GM12878 (cell line): ENCODE results near the gene ITGA11.

Experiments used
- DPF2 ChIP-seq: fragments of 450-650 bp; IDR thresholded peaks from 2 replicates; pipeline ENCODE4 v1.6.1; 2017; ENCODE audit warnings: mild to moderate bottlenecking
- FOS ChIP-seq: IDR thresholded peaks from 3 replicates; pipeline ENCODE4 v1.6.1; 2011; ENCODE audit warnings: borderline replicate concordance; ENCODE audit not compliant: insufficient read length; ENCODE audit errors: extremely low read depth
- HDAC6 ChIP-seq: fragments of 200-600 bp; sonication (generic); IDR thresholded peaks from one replicate; pipeline ENCODE4 v1.8.0; 2017; ENCODE audit warnings: antibody characterized with exemption; ENCODE audit not compliant: unreplicated experiment
- NR2C1 ChIP-seq: fragments of 450-650 bp; IDR thresholded peaks from 2 replicates; pipeline ENCODE4 v1.6.1; 2017; ENCODE audit warnings: antibody characterized with exemption, mild to moderate bottlenecking, moderate library complexity
- POLR2A ChIP-seq: IDR thresholded peaks from 2 replicates; pipeline ENCODE4 v1.6.1; 2011; ENCODE audit warnings: low read depth, mild to moderate bottlenecking, low read length
- POLR2AphosphoS5 ChIP-seq: IDR thresholded peaks from 2 replicates; pipeline ENCODE4 v1.6.1; 2011; ENCODE audit warnings: mild to moderate bottlenecking, low read length, inconsistent platforms
- RELA ChIP-seq: fragments of 450-650 bp; IDR thresholded peaks from 2 replicates; pipeline ENCODE4 v1.8.0; 2014; ENCODE audit warnings: borderline replicate concordance; ENCODE audit not compliant: partially characterized antibody
- SIX5 ChIP-seq: IDR thresholded peaks from 2 replicates; pipeline ENCODE4 v1.6.1; 2011; ENCODE audit warnings: mild to moderate bottlenecking, low read depth, low read length, moderate library complexity; ENCODE audit not compliant: severe bottlenecking
- SRF ChIP-seq, 2 experiments: IDR thresholded peaks; 2 replicates each; pipeline ENCODE4 v1.6.1; 2011; ENCODE audit warnings: low read depth in 2 of 2, low read length in 2 of 2, mild to moderate bottlenecking in 1 of 2, moderate library complexity in 1 of 2
- TCF3 ChIP-seq: IDR thresholded peaks from 2 replicates; pipeline ENCODE4 v1.6.1; 2012; ENCODE audit warnings: low read depth, mild to moderate bottlenecking, low read length, borderline replicate concordance; ENCODE audit not compliant: insufficient read depth
- ZNF274 ChIP-seq: IDR thresholded peaks from one replicate; pipeline ENCODE4 v1.8.0; 2011; ENCODE audit not compliant: insufficient read length, insufficient read depth
- TF ChIP-seq, protein P1 (sequence below): fragments of 450-650 bp; IDR thresholded peaks from 2 replicates; pipeline ENCODE4 v1.6.1; 2016; ENCODE audit warnings: mild to moderate bottlenecking

DNA sequence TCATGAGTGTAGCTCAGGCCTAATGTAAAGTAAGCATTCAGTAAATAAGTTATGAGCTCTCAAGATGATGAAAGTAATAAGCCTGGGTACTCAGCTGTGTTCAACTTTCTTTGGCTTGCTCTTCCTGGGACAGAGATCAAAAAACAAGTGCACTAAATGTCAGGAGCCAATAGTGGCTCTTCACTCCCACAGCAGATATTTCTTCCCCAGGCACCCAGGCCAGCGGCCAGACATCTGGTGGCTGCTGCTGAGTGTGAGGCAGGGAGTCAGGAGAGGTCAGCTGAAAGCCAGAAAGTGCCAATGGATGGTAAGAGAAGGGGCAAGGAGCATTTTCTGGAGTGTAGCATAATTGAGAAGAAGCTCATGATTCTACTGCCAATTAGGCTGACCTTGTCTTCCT, 18.2 kb upstream of the ITGA11 start:
- TF ChIP-seq, protein P1, sequence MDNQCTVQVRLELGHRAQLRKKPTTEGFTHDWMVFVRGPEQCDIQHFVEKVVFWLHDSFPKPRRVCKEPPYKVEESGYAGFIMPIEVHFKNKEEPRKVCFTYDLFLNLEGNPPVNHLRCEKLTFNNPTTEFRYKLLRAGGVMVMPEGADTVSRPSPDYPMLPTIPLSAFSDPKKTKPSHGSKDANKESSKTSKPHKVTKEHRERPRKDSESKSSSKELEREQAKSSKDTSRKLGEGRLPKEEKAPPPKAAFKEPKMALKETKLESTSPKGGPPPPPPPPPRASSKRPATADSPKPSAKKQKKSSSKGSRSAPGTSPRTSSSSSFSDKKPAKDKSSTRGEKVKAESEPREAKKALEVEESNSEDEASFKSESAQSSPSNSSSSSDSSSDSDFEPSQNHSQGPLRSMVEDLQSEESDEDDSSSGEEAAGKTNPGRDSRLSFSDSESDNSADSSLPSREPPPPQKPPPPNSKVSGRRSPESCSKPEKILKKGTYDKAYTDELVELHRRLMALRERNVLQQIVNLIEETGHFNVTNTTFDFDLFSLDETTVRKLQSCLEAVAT, result no peak
- TF ChIP-seq RELA (no peak), SRF (IDR thresholded peaks at IDR 0.05; ENCODE audit: low read depth in 2 of 2, low read length in 2 of 2) (no peak), FOS (no peak), ZNF274 (no peak), POLR2A (no peak), HDAC6 (no peak), NR2C1 (no peak), TCF3 (no peak), SIX5 (no peak), POLR2AphosphoS5 (no peak), DPF2 (no peak)
